ENCODE results near the gene SCN3A.

The SCN3A gene

DNA sequence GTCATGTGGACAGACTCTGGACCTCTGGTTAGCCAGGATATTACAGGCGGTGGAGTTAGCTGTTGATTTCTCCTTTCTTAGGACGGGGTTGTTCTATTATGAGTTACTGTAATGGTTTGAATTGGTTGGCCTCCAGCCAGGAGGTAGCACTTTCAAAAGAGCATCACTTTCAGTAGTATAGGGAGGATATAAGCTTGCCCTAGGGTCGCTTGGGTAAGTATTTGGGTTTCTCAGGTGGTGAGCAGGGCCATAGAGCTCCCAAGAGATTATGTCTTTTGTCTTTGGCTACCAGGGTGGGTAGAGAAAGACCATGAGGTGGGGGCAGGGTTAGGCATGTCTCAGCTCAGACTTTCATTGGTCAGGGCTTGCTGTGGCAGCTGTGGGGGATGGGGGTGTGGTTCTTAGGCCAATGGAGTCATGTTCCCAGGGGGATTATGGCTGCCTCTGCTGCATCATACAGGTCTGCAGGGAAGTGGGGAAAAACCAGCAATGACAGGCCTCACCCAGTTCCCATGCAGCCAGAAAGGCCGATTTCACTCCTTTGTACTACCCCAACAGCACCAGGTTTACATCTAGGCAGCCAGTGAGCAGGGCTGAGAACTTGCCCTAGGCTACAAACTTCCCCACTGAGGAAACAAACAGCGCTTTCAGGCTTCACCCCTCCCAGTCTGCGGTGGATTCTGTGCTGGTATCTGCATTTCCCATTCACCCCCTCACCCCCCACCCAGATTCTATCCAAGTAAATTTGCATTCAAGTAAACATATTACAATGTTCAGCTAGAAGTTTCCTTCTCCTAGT is 159.1 kb downstream of the SCN3A start:
- DNase-seq: no peak

All from NCI-H2171 (cell line).